GM12878 (cell line): Measurements from ENCODE around the gene UXS1. TPM values are rescaled to one million over a fixed set of nuclear protein-coding genes. Genes with fewer than 3 reads are reported as not detected.

Experiments
- ATAC-seq: fragments of 200-7000 bp; cut with Tn5 transposase; 3 replicates; pipeline ENCODE4 v1.9.1; 2020; ENCODE audit warnings: mild to moderate bottlenecking, moderate library complexity
- BruUV-seq: library from RNA; stranded (reverse); fragments of 400-500 nt; replicated peaks from 2 replicates; lab custom pipeline; 2021; lab: Mats Ljungman, UMichigan
- CTCF ChIA-PET: fragments of 300-600 bp; sonication (Branson Sonifier 250); formaldehyde crosslinking; extraction: SDS; loops from one replicate; lab custom pipeline; 2021; ENCODE audit warnings: inconsistent platforms; lab: Yijun Ruan, JAX
- POLR2A ChIA-PET: fragments of 350-600 bp; formaldehyde crosslinking; extraction: SDS; loops from one replicate; lab custom pipeline; 2021; ENCODE audit warnings: inconsistent platforms; lab: Charles Lee
- RAD21 ChIA-PET: fragments of 300-600 bp; sonication (Branson Sonifier 250); formaldehyde crosslinking; loops from one replicate; lab custom pipeline; 2023; ENCODE audit warnings: antibody characterized with exemption; ENCODE audit not compliant: unreplicated experiment; lab: Charles Lee
- SMC1A ChIA-PET: fragments of 300-600 bp; sonication (Branson Sonifier 250); formaldehyde crosslinking; loops from one replicate; lab custom pipeline; 2023; ENCODE audit not compliant: unreplicated experiment, uncharacterized antibody; lab: Charles Lee
- DNase-seq: peaks from one replicate; pipeline ENCODE4 v3.0.0-alpha.2; 2011; ENCODE audit warnings: low read depth, low spot score
- FAIRE-seq: peaks from 3 replicates; lab custom pipeline; 2011; peaks lifted over from hg19 to GRCh38; lab: Jason Lieb, UNC
- H2AFZ ChIP-seq: 2 replicates; pipeline ENCODE4 v1.6.0; 2011; ENCODE audit warnings: low read depth, low read length, control low read depth; ENCODE audit not compliant: control insufficient read depth
- H3K27ac ChIP-seq: 2 replicates; pipeline ENCODE4 v1.5.1; 2011; ENCODE audit warnings: control low read depth; ENCODE audit not compliant: control insufficient read depth, insufficient read depth
- H3K27me3 ChIP-seq, 2 experiments: replicated peaks in 1 of 2; 2 replicates each; pipeline versions ENCODE4 v1.6.0 to v1.6.1; 2011; ENCODE audit warnings: low read length in 1 of 2; ENCODE audit not compliant: control insufficient read depth in 2 of 2, insufficient read depth in 2 of 2
- H3K36me3 ChIP-seq, 2 experiments: 2 replicates each; pipeline ENCODE4 v1.5.1; 2011; ENCODE audit warnings: low read length in 1 of 2; ENCODE audit not compliant: control insufficient read depth in 2 of 2, insufficient read depth in 2 of 2
- H3K4me1 ChIP-seq: 2 replicates; pipeline ENCODE4 v1.6.1; 2011; ENCODE audit warnings: mild to moderate bottlenecking, low read length, moderate library complexity, mixed read lengths; ENCODE audit not compliant: control insufficient read depth, insufficient read depth
- H3K4me2 ChIP-seq: 2 replicates; pipeline ENCODE4 v1.6.0; 2011; ENCODE audit warnings: control low read depth; ENCODE audit not compliant: control insufficient read depth, insufficient read depth
- H3K4me3 ChIP-seq: fragments of 200-600 bp; sonication (generic); 2 replicates; pipeline ENCODE4 v1.5.1; 2016
- H3K79me2 ChIP-seq: 2 replicates; pipeline ENCODE4 v1.6.0; 2011; ENCODE audit warnings: low read length; ENCODE audit not compliant: control insufficient read depth, insufficient read depth
- H3K9ac ChIP-seq: 2 replicates; pipeline ENCODE4 v1.8.0; 2011; ENCODE audit warnings: low read length, control low read depth, mixed read lengths; ENCODE audit not compliant: control insufficient read depth, insufficient read depth
- H3K9me3 ChIP-seq: replicated peaks from 3 replicates; pipeline ENCODE4 v1.5.1; 2011; ENCODE audit warnings: mild to moderate bottlenecking, low read length; ENCODE audit not compliant: control insufficient read depth, insufficient read depth
- H4K20me1 ChIP-seq: 2 replicates; pipeline ENCODE4 v1.6.0; 2011; ENCODE audit not compliant: control insufficient read depth, insufficient read depth
- BMI1 ChIP-seq: fragments of 450-650 bp; IDR thresholded peaks from 2 replicates; pipeline ENCODE4 v1.6.1; 2016; ENCODE audit warnings: mild to moderate bottlenecking, moderate library complexity, borderline replicate concordance
- BRCA1 ChIP-seq: IDR thresholded peaks from 2 replicates; pipeline ENCODE4 v1.6.1; 2011; ENCODE audit warnings: low read depth, low read length, improper control_type of control experiment
- NFXL1 ChIP-seq: fragments of 450-650 bp; IDR thresholded peaks from 2 replicates; pipeline ENCODE4 v1.6.1; 2017; ENCODE audit warnings: antibody characterized with exemption, mild to moderate bottlenecking, borderline replicate concordance
- NKRF ChIP-seq: fragments of 450-650 bp; conservative IDR thresholded peaks from 2 replicates; pipeline ENCODE4 v1.6.1; 2017; ENCODE audit warnings: mild to moderate bottlenecking, moderate library complexity
- NRF1 ChIP-seq: conservative IDR thresholded peaks from 2 replicates; pipeline ENCODE4 v1.6.1; 2011; ENCODE audit warnings: mild to moderate bottlenecking, low read depth, low read length, improper control_type of control experiment
- PAX8 ChIP-seq: fragments of 450-650 bp; IDR thresholded peaks from 2 replicates; pipeline ENCODE4 v1.6.1; 2017; ENCODE audit warnings: mild to moderate bottlenecking, moderate library complexity
- POLR2A ChIP-seq: IDR thresholded peaks from 2 replicates; pipeline ENCODE4 v1.6.1; 2011; ENCODE audit warnings: low read depth, mild to moderate bottlenecking, low read length
- SMAD1 ChIP-seq: fragments of 450-650 bp; IDR thresholded peaks from 2 replicates; pipeline ENCODE4 v1.6.1; 2018; ENCODE audit warnings: mild to moderate bottlenecking, low read depth; ENCODE audit not compliant: partially characterized antibody
- SMC3 ChIP-seq: IDR thresholded peaks from 2 replicates; pipeline ENCODE4 v1.6.1; 2011; ENCODE audit warnings: low read length, improper control_type of control experiment, borderline replicate concordance
- SP1 ChIP-seq: IDR thresholded peaks from one replicate; pipeline ENCODE4 v1.6.1; 2011; ENCODE audit warnings: low read depth, low read length
- SREBF1 ChIP-seq: IDR thresholded peaks from 2 replicates; pipeline ENCODE4 v1.6.1; 2012; ENCODE audit warnings: mild to moderate bottlenecking, low read length
- SREBF2 ChIP-seq: IDR thresholded peaks from 2 replicates; pipeline ENCODE4 v1.6.1; 2012; ENCODE audit warnings: mild to moderate bottlenecking, low read length
- WGBS: methylation state at CpG from one replicate; pipeline ENCODE4 v1.1.6; 2016; ENCODE audit warnings: low lambda C conversion rate; ENCODE audit not compliant: insufficient replicate concordance, insufficient coverage; ENCODE audit errors: missing lambda C conversion rate; 5-methylcytosine and 5-hydroxymethylcytosine counted together
- in situ Hi-C: fragments of 300-500 bp; cut with MboI; formaldehyde crosslinking; loops from 9 replicates; pipeline ENCODE4 v1.14.3; 2018; ENCODE audit warnings: mixed read lengths
- intact Hi-C: fragments of 100-400 bp; cut with micrococcal nuclease; formaldehyde crosslinking; loops from one replicate; pipeline ENCODE4 v1.14.2; 2022; ENCODE audit not compliant: unreplicated experiment
- polyA plus RNA-seq, 11 experiments: library from polyadenylated mRNA; depleted of rRNA in 4 of 11; unstranded in 6 of 11; stranded (reverse) in 5 of 11; fragments of >200 nt; fragmentation: Nextera tagmentation in 4 of 11; fragmentation: Illumina TruSeq in 1 of 11; extraction: Ambion mirVana in 4 of 11; extraction: Trizol in 1 of 11; gene quantifications; 1 replicate in 1 of 11; 2 replicates in 10 of 11; pipeline versions ENCODE4 v1.2.1 to v1.2.3, GENCODE V29; 2011 to 2016; ENCODE audit warnings: inconsistent platforms in 2 of 11, missing spikeins in 2 of 11, low read depth in 1 of 11
- total RNA-seq, 4 experiments: library from RNA; depleted of rRNA in 3 of 4; stranded (reverse); fragments of >200 nt in 3 of 4; fragmentation: Illumina TruSeq in 1 of 4; extraction: Trizol in 1 of 4; gene quantifications; 2 replicates each; pipeline versions ENCODE4 v1.2.1 to v1.2.3, GENCODE V29; 2013 to 2021
- TF ChIP-seq, protein P1 (sequence below): fragments of 450-650 bp; IDR thresholded peaks from 2 replicates; pipeline ENCODE4 v1.6.1; 2017; ENCODE audit warnings: antibody characterized with exemption, mild to moderate bottlenecking, moderate library complexity
- TF ChIP-seq, protein P2 (sequence below): fragments of 150-350 bp; IDR thresholded peaks from 2 replicates; pipeline ENCODE4 v1.6.1; 2014; ENCODE audit warnings: mild to moderate bottlenecking, low read depth, low read length

UXS1 gene
- total and polyA plus RNA-seq, 10 of the 15 experiments (the other 5 are each of a cell fraction or from before 2014, with no cell fraction given), result 6.0 to 25.4 (median 24.0) TPM

GRCh38 chr2:106094131-106094841, 99.8 kb downstream of the UXS1 start:
- WGBS, result 78% methylated on average over 13 of the region's 13 CpGs
- H3K36me3 ChIP-seq, result peaks cover 3 to 4% of the 10 kb centered on the region in 2 experiments
- H3K4me1 ChIP-seq, result no peaks in the 10 kb centered on the region; the same call in 1 of the 2 replicates
- RAD21 ChIA-PET, result interaction anchor here (1.1 kb wide), 1 partner anchor 12 kb away, joined by 4 read pairs; no protein-coding TSS in a partner anchor
- H3K9me3 ChIP-seq, result no peaks in the 10 kb centered on the region
- H3K27me3 ChIP-seq, result no peaks in the 10 kb centered on the region
- H3K9ac ChIP-seq, result no peak overlapping the region
- H3K4me2 ChIP-seq, result no peak overlapping the region
- TF ChIP-seq PAX8 (no peak), SREBF2 (no peak), NFXL1 (no peak), SMC3 (no peak), NKRF (no peak), SREBF1 (no peak), BMI1 (no peak), SP1 (no peak), NRF1 (no peak), SMAD1 (no peak), BRCA1 (no peak), POLR2A (no peak)
- TF ChIP-seq, protein P1, sequence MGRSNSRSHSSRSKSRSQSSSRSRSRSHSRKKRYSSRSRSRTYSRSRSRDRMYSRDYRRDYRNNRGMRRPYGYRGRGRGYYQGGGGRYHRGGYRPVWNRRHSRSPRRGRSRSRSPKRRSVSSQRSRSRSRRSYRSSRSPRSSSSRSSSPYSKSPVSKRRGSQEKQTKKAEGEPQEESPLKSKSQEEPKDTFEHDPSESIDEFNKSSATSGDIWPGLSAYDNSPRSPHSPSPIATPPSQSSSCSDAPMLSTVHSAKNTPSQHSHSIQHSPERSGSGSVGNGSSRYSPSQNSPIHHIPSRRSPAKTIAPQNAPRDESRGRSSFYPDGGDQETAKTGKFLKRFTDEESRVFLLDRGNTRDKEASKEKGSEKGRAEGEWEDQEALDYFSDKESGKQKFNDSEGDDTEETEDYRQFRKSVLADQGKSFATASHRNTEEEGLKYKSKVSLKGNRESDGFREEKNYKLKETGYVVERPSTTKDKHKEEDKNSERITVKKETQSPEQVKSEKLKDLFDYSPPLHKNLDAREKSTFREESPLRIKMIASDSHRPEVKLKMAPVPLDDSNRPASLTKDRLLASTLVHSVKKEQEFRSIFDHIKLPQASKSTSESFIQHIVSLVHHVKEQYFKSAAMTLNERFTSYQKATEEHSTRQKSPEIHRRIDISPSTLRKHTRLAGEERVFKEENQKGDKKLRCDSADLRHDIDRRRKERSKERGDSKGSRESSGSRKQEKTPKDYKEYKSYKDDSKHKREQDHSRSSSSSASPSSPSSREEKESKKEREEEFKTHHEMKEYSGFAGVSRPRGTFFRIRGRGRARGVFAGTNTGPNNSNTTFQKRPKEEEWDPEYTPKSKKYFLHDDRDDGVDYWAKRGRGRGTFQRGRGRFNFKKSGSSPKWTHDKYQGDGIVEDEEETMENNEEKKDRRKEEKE, result no peak
- TF ChIP-seq, protein P2, sequence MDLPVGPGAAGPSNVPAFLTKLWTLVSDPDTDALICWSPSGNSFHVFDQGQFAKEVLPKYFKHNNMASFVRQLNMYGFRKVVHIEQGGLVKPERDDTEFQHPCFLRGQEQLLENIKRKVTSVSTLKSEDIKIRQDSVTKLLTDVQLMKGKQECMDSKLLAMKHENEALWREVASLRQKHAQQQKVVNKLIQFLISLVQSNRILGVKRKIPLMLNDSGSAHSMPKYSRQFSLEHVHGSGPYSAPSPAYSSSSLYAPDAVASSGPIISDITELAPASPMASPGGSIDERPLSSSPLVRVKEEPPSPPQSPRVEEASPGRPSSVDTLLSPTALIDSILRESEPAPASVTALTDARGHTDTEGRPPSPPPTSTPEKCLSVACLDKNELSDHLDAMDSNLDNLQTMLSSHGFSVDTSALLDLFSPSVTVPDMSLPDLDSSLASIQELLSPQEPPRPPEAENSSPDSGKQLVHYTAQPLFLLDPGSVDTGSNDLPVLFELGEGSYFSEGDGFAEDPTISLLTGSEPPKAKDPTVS, result no peak
- TF ChIP-seq, all 136 proteins: peak for 0
- in situ Hi-C loops, result no loop called here
- BruUV-seq, result no TSS peak
- Histone ChIP-seq H3K79me2 (no peaks in the 10 kb centered on the region), H3K27ac (no peak overlapping the region), H3K4me3 (no peak overlapping the region), H2AFZ (no peak overlapping the region), H4K20me1 (no peaks in the 10 kb centered on the region)
- ATAC-seq (no peak), FAIRE-seq (no peak), DNase-seq (no peak)
- intact Hi-C loops, result no loop called here
- ChIA-PET CTCF (interaction anchor here (0.6 kb wide), 1 partner anchor 415 kb away, joined by 3 read pairs; no protein-coding TSS in a partner anchor), SMC1A (interaction anchor here (0.8 to 1.5 kb wide), 3 partner anchors 10 to 13 kb away, joined by 3 read pairs; no protein-coding TSS in a partner anchor), POLR2A (no interaction called here)
